Measurements from ENCODE around the gene SUPT3H.
A peak's percentile ranks its signal among the peaks of the same experiment; 100 is the strongest.
"Not testable (repeated sequence)": the region's sequence is repeated elsewhere in the genome, so short reads cannot be mapped to it uniquely, and the experiment has no call there.

The SUPT3H gene

GRCh38 chr6:45156075-45156474, 221.7 kb downstream of the SUPT3H start:
- TF ChIP-seq CTCF (IDR thresholded peaks at IDR 0.05; ENCODE audit: insufficient read depth, low read depth, low read length, missing control alignments), result no peak
- no peak overlapping the region for H3K4me3 ChIP-seq (ENCODE audit: low read depth, low read length)
- peak; percentile 89 for DNase-seq (ENCODE audit: low read depth)

- no peak overlapping the region for H3K4me3 ChIP-seq (ENCODE audit: low read depth, low read length)
Observed at GRCh38 chr6:45155341-45155894, 222.3 kb downstream of the SUPT3H start.

DNA sequence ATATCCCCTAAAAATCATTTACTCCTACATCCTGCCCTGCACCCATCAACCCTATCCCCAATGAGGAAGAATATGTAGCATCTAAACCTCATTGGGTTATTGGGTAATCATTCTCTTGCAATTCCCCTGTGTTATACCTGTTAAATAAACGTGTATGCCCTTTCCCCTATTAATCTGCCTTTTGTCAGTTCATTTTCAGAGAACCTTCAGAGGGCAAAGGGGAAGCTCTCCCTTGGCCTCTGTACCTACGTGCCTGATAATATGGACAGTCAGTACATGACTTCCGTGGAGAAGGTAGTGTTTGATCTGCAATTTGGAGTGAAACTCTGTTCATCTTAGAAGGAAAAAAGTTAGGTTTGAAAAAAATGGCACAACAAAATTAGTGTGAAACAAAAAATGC, 223.1 kb downstream of the SUPT3H start:
- DNase-seq (ENCODE audit: low read depth), result no peak
- no peak overlapping the region for H3K4me3 ChIP-seq (ENCODE audit: low read depth, low read length)
- TF ChIP-seq CTCF (IDR thresholded peaks at IDR 0.05; ENCODE audit: insufficient read depth, low read depth, low read length, missing control alignments), result no peak

More at GRCh38 chr6:45155341-45155894, 222.3 kb downstream of the SUPT3H start:
- no peak for DNase-seq (ENCODE audit: low read depth)
- no peak for TF ChIP-seq CTCF (IDR thresholded peaks at IDR 0.05; ENCODE audit: insufficient read depth, low read depth, low read length, missing control alignments)

GRCh38 chr6:45148711-45149341, 228.9 kb downstream of the SUPT3H start:
- H3K4me3 ChIP-seq (ENCODE audit: low read depth, low read length), result no peak overlapping the region
- no peak for TF ChIP-seq CTCF (IDR thresholded peaks at IDR 0.05; ENCODE audit: insufficient read depth, low read depth, low read length, missing control alignments)
- DNase-seq (ENCODE audit: low read depth), result no peak

DNA sequence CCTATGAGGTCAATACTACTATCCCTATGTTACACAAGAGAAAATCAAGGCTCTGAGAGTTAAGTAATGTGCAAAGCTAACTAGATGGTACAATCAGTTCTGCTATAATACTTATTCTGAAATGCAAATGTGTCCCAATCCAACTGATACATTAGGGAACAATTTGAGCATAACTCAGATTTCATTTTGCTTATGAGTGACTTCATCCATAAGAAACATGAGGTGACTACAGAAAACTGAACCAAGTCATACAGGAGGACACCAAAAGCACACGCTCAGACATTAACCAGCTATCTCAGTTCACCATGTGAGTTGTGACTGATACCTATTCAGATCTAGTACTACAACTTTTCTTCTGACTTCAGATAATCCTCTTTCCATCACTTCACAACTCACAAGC, 229.5 kb downstream of the SUPT3H start:
- TF ChIP-seq CTCF (IDR thresholded peaks at IDR 0.05; ENCODE audit: insufficient read depth, low read depth, low read length, missing control alignments), result no peak
- no peak for DNase-seq (ENCODE audit: low read depth)
- no peak overlapping the region for H3K4me3 ChIP-seq (ENCODE audit: low read depth, low read length)

DNA sequence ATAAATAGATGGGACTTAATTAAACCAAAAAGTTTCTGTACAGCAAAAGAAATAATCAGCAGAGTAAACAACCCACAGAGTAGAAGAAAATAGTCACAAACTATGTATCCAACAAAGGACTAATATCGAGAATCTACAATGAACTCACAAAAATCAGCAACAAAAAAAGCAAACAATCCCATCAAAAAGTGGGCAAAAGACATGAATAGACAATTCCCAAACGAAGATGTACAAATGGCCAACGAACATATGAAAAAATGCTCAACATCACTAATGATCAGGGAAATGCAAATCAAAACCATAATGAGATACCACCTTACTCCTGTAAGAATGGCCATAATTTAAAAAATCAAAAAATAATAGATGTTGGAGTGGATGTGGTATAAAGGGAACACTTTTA, 232.1 kb downstream of the SUPT3H start:
- H3K4me3 ChIP-seq (ENCODE audit: low read depth, low read length); DNase-seq (ENCODE audit: low read depth): not testable (repeated sequence)

DNA sequence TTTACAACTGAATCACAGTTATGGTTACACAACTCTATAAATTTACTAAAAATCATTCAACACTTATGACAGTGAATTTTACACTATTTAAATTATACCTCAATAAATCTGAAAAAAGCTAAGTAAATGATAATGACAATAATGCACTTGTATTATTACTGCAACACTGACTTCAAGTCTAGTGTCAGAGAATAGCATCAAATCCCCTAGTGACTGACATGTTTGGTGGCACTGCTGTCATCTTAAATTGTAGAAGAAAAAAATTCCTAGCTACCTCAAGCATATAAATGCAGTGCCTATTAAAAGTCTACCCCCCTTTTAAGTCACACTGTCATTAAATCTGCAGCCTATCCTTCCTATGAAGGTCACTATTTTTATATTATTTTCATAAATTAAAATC, 239.0 kb downstream of the SUPT3H start:
- DNase-seq (ENCODE audit: low read depth), result no peak
- H3K4me3 ChIP-seq (ENCODE audit: low read depth, low read length), result no peak overlapping the region
- TF ChIP-seq CTCF (IDR thresholded peaks at IDR 0.05; ENCODE audit: insufficient read depth, low read depth, low read length, missing control alignments), result no peak
